ENCODE results near the gene LARGE1.

- TF ChIP-seq, protein P1, sequence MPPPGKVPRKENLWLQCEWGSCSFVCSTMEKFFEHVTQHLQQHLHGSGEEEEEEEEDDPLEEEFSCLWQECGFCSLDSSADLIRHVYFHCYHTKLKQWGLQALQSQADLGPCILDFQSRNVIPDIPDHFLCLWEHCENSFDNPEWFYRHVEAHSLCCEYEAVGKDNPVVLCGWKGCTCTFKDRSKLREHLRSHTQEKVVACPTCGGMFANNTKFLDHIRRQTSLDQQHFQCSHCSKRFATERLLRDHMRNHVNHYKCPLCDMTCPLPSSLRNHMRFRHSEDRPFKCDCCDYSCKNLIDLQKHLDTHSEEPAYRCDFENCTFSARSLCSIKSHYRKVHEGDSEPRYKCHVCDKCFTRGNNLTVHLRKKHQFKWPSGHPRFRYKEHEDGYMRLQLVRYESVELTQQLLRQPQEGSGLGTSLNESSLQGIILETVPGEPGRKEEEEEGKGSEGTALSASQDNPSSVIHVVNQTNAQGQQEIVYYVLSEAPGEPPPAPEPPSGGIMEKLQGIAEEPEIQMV (CRISPR knock-in tag; IDR thresholded peaks at IDR 0.05; ENCODE audit: low read depth): no peak
- TF ChIP-seq FOXM1 (CRISPR knock-in tag; IDR thresholded peaks at IDR 0.05): no peak
- no peak for TF ChIP-seq ZNF816 (CRISPR knock-in tag; IDR thresholded peaks at IDR 0.05; ENCODE audit: borderline replicate concordance)
- TF ChIP-seq CTCF (CRISPR knock-in tag; IDR thresholded peaks at IDR 0.05): no peak
- no peak for TF ChIP-seq TCF7 (IDR thresholded peaks at IDR 0.05; ENCODE audit: low read depth)
- TF ChIP-seq SOX6 (IDR thresholded peaks at IDR 0.05): no peak
- TF ChIP-seq SOX6 (CRISPR knock-in tag; IDR thresholded peaks at IDR 0.05): no peak
- TF ChIP-seq NFYB (CRISPR knock-in tag; IDR thresholded peaks at IDR 0.05): no peak
- no peak for TF ChIP-seq EP300 (IDR thresholded peaks at IDR 0.05; ENCODE audit: low read depth in 2 of 2, low read length in 2 of 2)
- no peak for TF ChIP-seq EP300 (CRISPR knock-in tag; IDR thresholded peaks at IDR 0.05; ENCODE audit: borderline replicate concordance)
- TF ChIP-seq CREM (IDR thresholded peaks at IDR 0.05): no peak
- no peak for TF ChIP-seq CREM (CRISPR knock-in tag; IDR thresholded peaks at IDR 0.05)
- TF ChIP-seq, protein P2, sequence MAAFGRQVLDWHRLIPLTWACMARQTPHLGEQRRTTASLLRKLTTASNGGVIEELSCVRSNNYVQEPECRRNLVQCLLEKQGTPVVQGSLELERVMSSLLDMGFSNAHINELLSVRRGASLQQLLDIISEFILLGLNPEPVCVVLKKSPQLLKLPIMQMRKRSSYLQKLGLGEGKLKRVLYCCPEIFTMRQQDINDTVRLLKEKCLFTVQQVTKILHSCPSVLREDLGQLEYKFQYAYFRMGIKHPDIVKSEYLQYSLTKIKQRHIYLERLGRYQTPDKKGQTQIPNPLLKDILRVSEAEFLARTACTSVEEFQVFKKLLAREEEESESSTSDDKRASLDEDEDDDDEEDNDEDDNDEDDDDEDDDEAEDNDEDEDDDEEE (CRISPR knock-in tag; IDR thresholded peaks at IDR 0.05): no peak
Observed at GRCh38 chr22:33812360-33812977, 107.8 kb downstream of the LARGE1 start.
